Neural cell (in vitro differentiated cells): ENCODE measurements around the gene ITFG2. TPM values are rescaled to one million over a fixed set of nuclear protein-coding genes. Genes with fewer than 3 reads are reported as not detected.

Experiments
- H2AFZ ChIP-seq: fragments of 200-600, 300-800 bp; sonication (generic), shearing (Covaris generic); 2 replicates; pipeline ENCODE4 v1.6.0; 2014; ENCODE audit warnings: low read depth, mild to moderate bottlenecking, antibody characterized with exemption, low read length, moderate library complexity
- H3F3A ChIP-seq: fragments of 200-600 bp; shearing (Covaris generic); 2 replicates; pipeline ENCODE4 v1.6.1; 2016; ENCODE audit warnings: mild to moderate bottlenecking, moderate library complexity, mixed read lengths, antibody characterized with exemption, low read length; ENCODE audit not compliant: insufficient read depth, poor library complexity, severe bottlenecking
- H3K27ac ChIP-seq: fragments of 200-600, 300-800 bp; sonication (generic), shearing (Covaris generic); 2 replicates; pipeline ENCODE4 v1.5.1; 2014; ENCODE audit warnings: mild to moderate bottlenecking, low read length, moderate library complexity
- H3K27me3 ChIP-seq: fragments of 300-800, 200-600 bp; sonication (generic), shearing (Covaris generic); 2 replicates; pipeline ENCODE4 v1.6.0; 2014; ENCODE audit warnings: mild to moderate bottlenecking, low read depth, low read length, moderate library complexity; ENCODE audit not compliant: insufficient read depth
- H3K36me3 ChIP-seq: fragments of 300-800, 200-600 bp; sonication (generic), shearing (Covaris generic); 2 replicates; pipeline ENCODE4 v1.5.1; 2014; ENCODE audit warnings: mild to moderate bottlenecking, antibody characterized with exemption, low read length, moderate library complexity; ENCODE audit not compliant: insufficient read depth
- H3K4me2 ChIP-seq: fragments of 300-800, 200-600 bp; sonication (generic), shearing (Covaris generic); 2 replicates; pipeline ENCODE4 v1.6.0; 2014; ENCODE audit warnings: mild to moderate bottlenecking, low read length
- H3K4me3 ChIP-seq: fragments of 300-800, 200-600 bp; sonication (generic), shearing (Covaris generic); 2 replicates; pipeline ENCODE4 v1.5.1; 2014; ENCODE audit warnings: mild to moderate bottlenecking, low read length, moderate library complexity
- H3K79me2 ChIP-seq: fragments of 200-600 bp; shearing (Covaris generic); replicated peaks from 2 replicates; pipeline ENCODE4 v1.6.0; 2014; ENCODE audit warnings: mild to moderate bottlenecking, low read length, moderate library complexity; ENCODE audit not compliant: insufficient read depth
- H3K9ac ChIP-seq: fragments of 300-800, 200-600 bp; sonication (generic), shearing (Covaris generic); 2 replicates; pipeline ENCODE4 v1.6.1; 2016; ENCODE audit warnings: mild to moderate bottlenecking, low read length, mixed read lengths
- H3K9me2 ChIP-seq: fragments of 200-600 bp; shearing (Covaris generic); 2 replicates; pipeline ENCODE4 v1.6.1; 2016; ENCODE audit warnings: mild to moderate bottlenecking, low read length, mixed read lengths; ENCODE audit not compliant: insufficient read depth
- H3K9me3 ChIP-seq: fragments of 200-600, 300-800 bp; sonication (generic), shearing (Covaris generic); 2 replicates; pipeline ENCODE4 v1.6.1; 2016; ENCODE audit warnings: mild to moderate bottlenecking, mixed run types, low read length, moderate library complexity, mixed read lengths
- H4K20me1 ChIP-seq: fragments of 200-600 bp; shearing (Covaris generic); 2 replicates; pipeline ENCODE4 v1.6.1; 2016; ENCODE audit warnings: mild to moderate bottlenecking, mixed run types; ENCODE audit not compliant: insufficient read depth
- EP300 ChIP-seq: fragments of 450-650 bp; conservative IDR thresholded peaks from 2 replicates; pipeline ENCODE4 v1.6.1; 2014; ENCODE audit warnings: antibody characterized with exemption, mild to moderate bottlenecking, moderate library complexity; ENCODE audit not compliant: poor library complexity, severe bottlenecking
- EZH2 ChIP-seq: fragments of 200-600, 300-800 bp; shearing (Covaris generic), sonication (generic); IDR thresholded peaks from 2 replicates; pipeline ENCODE4 v1.6.1; 2014; ENCODE audit warnings: antibody characterized with exemption, low read length, borderline replicate concordance, mild to moderate bottlenecking; ENCODE audit not compliant: insufficient read depth, poor library complexity, severe bottlenecking
- MXI1 ChIP-seq: fragments of 450-650 bp; conservative IDR thresholded peaks from 2 replicates; pipeline ENCODE4 v1.6.1; 2014; ENCODE audit warnings: antibody characterized with exemption, mild to moderate bottlenecking; ENCODE audit not compliant: poor library complexity, severe bottlenecking
- POLR2AphosphoS5 ChIP-seq: IDR thresholded peaks from 2 replicates; pipeline ENCODE4 v1.6.1; 2012
- RAD21 ChIP-seq: fragments of 450-650 bp; conservative IDR thresholded peaks from 2 replicates; pipeline ENCODE4 v1.6.1; 2014; ENCODE audit warnings: antibody characterized with exemption, mild to moderate bottlenecking, moderate library complexity
- SMC3 ChIP-seq: fragments of 450-650 bp; conservative IDR thresholded peaks from 2 replicates; pipeline ENCODE4 v1.6.1; 2014; ENCODE audit warnings: antibody characterized with exemption, mild to moderate bottlenecking, moderate library complexity; ENCODE audit not compliant: poor library complexity
- TAF1 ChIP-seq: IDR thresholded peaks from 2 replicates; pipeline ENCODE4 v1.6.1; 2012; ENCODE audit warnings: low read depth
- polyA plus RNA-seq: library from polyadenylated mRNA; depleted of rRNA; stranded (reverse); fragments of >200 nt; gene quantifications from 2 replicates; pipeline ENCODE4 v1.2.3, GENCODE V29; 2014
- TF ChIP-seq, protein P1 (sequence below): fragments of 450-650 bp; IDR thresholded peaks from 2 replicates; pipeline ENCODE4 v1.5.1; 2014; ENCODE audit warnings: antibody characterized with exemption, mild to moderate bottlenecking, moderate library complexity; ENCODE audit not compliant: poor library complexity, severe bottlenecking
- TF ChIP-seq, protein P2 (sequence below): IDR thresholded peaks from 2 replicates; pipeline ENCODE4 v1.6.1; 2012; ENCODE audit warnings: borderline replicate concordance

ITFG2 gene
- polyA plus RNA-seq, 1 donor from 2014 or later, result 22.2 TPM

DNA sequence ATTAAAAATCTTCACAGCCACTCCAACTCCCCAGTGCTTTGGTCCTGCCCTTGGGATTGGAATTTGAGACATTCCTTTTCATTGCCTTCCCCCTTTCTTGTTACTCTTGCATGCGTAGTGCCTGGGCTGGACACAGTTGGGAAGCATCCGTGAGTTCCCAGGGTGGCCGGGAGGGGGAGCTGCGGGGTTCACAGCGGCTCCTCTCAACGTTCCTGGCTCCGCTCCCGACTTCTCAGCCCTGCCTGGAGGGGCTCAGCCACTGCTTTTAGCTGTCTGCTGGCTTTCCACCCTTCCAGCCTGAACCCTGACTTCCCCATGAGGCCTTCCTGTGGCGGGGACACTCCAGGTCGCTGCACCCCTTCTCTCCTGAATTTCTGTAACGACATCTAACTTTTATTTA lies 41.2 kb downstream of the ITFG2 start:
- H3K79me2 ChIP-seq, result no peaks in the 10 kb centered on the region
- no peak overlapping the region for H3K27ac ChIP-seq
- H3K27me3 ChIP-seq, result no peaks in the 10 kb centered on the region
- no peaks in the 10 kb centered on the region for H3F3A ChIP-seq
- H2AFZ ChIP-seq, result no peak overlapping the region
- no peak overlapping the region for H3K4me2 ChIP-seq
- H3K9me2 ChIP-seq, result no peaks in the 10 kb centered on the region
- H3K9ac ChIP-seq, result no peak overlapping the region
- no peaks in the 10 kb centered on the region for H3K36me3 ChIP-seq
- H3K4me3 ChIP-seq, result no peak overlapping the region
- H3K9me3 ChIP-seq, result no peaks in the 10 kb centered on the region
- H4K20me1 ChIP-seq, result no peaks in the 10 kb centered on the region
- TF ChIP-seq MXI1 (no peak), EZH2 (no peak), EP300 (no peak), RAD21 (peak; percentile 54), SMC3 (peak; percentile 72), TAF1 (no peak), POLR2AphosphoS5 (no peak)
- TF ChIP-seq, protein P1, sequence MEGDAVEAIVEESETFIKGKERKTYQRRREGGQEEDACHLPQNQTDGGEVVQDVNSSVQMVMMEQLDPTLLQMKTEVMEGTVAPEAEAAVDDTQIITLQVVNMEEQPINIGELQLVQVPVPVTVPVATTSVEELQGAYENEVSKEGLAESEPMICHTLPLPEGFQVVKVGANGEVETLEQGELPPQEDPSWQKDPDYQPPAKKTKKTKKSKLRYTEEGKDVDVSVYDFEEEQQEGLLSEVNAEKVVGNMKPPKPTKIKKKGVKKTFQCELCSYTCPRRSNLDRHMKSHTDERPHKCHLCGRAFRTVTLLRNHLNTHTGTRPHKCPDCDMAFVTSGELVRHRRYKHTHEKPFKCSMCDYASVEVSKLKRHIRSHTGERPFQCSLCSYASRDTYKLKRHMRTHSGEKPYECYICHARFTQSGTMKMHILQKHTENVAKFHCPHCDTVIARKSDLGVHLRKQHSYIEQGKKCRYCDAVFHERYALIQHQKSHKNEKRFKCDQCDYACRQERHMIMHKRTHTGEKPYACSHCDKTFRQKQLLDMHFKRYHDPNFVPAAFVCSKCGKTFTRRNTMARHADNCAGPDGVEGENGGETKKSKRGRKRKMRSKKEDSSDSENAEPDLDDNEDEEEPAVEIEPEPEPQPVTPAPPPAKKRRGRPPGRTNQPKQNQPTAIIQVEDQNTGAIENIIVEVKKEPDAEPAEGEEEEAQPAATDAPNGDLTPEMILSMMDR, result peak; percentile 70
- TF ChIP-seq, protein P2, sequence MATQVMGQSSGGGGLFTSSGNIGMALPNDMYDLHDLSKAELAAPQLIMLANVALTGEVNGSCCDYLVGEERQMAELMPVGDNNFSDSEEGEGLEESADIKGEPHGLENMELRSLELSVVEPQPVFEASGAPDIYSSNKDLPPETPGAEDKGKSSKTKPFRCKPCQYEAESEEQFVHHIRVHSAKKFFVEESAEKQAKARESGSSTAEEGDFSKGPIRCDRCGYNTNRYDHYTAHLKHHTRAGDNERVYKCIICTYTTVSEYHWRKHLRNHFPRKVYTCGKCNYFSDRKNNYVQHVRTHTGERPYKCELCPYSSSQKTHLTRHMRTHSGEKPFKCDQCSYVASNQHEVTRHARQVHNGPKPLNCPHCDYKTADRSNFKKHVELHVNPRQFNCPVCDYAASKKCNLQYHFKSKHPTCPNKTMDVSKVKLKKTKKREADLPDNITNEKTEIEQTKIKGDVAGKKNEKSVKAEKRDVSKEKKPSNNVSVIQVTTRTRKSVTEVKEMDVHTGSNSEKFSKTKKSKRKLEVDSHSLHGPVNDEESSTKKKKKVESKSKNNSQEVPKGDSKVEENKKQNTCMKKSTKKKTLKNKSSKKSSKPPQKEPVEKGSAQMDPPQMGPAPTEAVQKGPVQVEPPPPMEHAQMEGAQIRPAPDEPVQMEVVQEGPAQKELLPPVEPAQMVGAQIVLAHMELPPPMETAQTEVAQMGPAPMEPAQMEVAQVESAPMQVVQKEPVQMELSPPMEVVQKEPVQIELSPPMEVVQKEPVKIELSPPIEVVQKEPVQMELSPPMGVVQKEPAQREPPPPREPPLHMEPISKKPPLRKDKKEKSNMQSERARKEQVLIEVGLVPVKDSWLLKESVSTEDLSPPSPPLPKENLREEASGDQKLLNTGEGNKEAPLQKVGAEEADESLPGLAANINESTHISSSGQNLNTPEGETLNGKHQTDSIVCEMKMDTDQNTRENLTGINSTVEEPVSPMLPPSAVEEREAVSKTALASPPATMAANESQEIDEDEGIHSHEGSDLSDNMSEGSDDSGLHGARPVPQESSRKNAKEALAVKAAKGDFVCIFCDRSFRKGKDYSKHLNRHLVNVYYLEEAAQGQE, result no peak

DNA sequence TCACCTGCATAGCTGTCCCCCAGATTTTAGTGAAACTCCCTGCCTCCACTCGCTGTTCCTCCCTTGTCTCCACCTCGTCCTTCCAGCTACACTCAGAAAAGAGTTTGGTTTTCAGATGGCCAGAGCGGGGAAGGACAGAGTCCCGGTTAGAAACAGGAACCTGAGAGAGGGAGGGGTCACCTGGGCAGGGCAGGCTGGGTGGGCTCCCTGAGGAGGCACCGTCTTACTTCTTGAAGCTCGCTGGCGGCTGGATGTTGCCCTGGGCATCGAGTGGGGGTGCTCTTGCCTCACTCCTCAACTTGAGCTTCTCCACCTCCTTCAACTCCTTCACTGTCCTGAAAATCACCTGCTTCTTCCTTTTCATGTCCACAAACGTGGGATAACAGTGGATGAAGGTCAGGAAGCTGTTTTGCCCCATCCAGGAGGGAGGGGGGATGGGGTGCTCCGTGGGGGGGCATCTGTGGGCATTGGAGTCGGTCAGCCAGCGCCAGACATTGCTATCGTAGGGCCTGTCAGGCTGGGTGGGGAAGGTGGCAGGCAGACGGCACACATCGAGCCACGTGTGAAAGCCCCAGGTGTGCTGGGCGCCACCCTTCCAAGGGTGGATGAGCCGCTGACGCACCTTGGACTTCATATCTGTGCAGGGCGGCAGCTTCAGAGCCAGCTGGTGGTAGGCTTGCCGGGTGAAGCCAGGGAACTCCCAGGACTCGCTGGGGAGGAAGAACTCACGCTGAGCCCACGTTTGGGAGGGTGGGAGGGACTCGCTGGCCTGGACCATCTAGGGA lies 42.4 kb downstream of the ITFG2 start:
- no peak overlapping the region for H3K4me2 ChIP-seq

More for the DNA sequence above, 42.4 kb downstream of the ITFG2 start:
- Histone ChIP-seq H3K9me3 (no peaks in the 10 kb centered on the region), H2AFZ (no peak overlapping the region), H3K79me2 (no peaks in the 10 kb centered on the region), H3F3A (no peaks in the 10 kb centered on the region), H3K9ac (no peak overlapping the region), H3K27ac (no peak overlapping the region), H3K4me3 (no peak overlapping the region), H3K36me3 (no peaks in the 10 kb centered on the region), H4K20me1 (no peaks in the 10 kb centered on the region), H3K9me2 (no peaks in the 10 kb centered on the region), H3K27me3 (no peaks in the 10 kb centered on the region)
- no peak for TF ChIP-seq SMC3
- TF ChIP-seq, protein P1, result no peak
- no peak for TF ChIP-seq POLR2AphosphoS5
- TF ChIP-seq EZH2, result no peak
- no peak for TF ChIP-seq RAD21
- no peak for TF ChIP-seq MXI1
- no peak for TF ChIP-seq EP300
